Fibroblast of upper back skin (primary cell): ENCODE results near the gene TRDN.
"Not testable (repeated sequence)": the region's sequence is repeated elsewhere in the genome, so short reads cannot be mapped to it uniquely, and the experiment has no call there.

ENCODE experiments used
- DNase-seq: peaks from one replicate; pipeline ENCODE4 v3.0.0-alpha.2; 2013

The TRDN gene

DNA sequence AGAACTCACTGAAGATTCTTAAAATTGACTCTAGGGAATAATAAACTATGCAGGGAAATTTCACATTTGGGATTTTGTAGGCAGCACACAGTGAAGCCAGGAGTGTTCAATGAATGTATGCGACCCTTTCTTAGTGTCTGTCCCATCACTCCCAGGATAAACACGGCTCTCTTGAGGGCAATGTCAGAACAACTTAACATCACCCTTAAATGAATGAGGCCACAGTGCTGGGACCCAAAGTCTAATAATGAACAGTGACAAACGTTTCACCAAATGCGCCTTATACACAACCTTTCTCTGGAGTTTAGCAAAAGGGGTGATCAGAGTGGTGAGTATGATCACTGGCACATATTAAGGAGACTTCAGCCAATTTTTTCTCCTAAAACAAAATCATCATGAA is 403.4 kb downstream of the TRDN start:
- no peak for DNase-seq

DNA sequence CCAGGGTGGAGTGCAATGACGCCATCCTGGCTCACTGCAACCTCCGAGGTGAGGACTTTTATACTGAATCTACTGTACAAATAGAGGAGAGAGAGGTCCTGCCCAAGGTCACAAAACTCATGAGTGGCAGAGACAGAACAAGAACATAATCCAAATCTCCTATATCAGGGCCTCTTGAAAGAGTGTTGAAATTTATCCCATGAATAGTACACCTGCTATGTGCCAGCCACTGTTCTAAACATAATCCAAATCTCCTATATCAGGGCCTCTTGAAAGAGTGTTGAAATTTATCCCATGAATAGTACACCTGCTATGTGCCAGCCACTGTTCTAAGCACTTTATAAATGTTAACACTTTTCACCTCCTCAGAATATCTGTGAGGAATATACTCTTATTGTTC is 409.0 kb downstream of the TRDN start:
- not testable (repeated sequence) for DNase-seq

DNA sequence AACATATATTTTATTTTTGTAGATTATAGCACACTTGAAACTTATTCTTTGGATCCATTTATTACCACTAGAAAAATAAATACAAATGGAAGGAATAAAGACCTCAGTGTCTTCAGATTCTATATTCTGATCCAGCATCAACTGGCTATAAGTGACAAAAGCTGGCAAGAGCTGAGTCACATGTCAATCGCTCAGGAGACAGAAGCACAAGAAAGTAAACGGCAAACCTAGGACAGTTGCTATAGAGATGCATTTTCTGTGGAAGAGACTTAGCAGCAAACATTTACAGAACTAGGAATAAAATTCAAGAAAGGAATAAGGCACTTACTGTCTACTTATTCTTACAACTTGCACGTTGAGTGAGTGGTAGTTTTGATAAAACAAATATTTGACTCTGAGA is 410.4 kb downstream of the TRDN start:
- DNase-seq: no peak

DNA sequence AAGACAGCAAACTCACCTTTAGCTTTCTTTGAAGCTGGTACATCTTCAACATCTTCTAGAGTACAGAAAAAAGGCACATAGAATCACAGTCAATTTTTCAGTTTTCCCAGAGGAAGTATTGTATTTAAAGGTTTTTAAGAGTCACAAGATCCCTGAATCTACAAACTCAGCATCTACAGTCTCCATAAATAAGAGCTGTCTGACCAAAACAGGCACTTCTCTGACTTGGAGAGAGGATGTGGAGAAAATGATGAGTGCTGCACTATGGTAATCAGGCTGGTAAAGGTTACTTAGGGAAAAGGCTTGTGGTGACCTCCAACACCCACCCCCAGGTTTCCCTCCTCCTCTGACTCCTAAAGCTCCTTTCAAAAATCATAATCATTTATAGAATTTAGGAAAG is 412.7 kb downstream of the TRDN start:
- no peak for DNase-seq

DNA sequence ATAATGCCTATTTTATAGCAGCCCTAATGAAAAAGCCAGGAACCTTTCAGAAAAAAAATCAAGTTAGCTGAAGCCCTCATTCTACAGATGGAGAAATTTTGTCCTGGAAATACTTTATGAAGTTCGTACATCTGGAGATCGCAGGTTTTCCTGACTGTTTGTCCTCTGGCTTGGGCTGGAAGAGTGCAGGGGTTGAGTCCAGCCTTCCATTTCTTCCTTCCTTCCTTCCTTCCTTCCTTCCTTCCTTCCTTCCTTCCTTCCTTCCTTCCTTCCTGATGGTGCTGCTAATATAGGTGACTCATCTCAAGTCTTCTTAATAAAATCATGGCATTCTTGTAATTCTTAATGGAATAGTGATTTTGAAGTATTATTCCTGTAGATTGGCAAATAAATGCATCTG is 413.3 kb downstream of the TRDN start:
- no peak for DNase-seq

DNA sequence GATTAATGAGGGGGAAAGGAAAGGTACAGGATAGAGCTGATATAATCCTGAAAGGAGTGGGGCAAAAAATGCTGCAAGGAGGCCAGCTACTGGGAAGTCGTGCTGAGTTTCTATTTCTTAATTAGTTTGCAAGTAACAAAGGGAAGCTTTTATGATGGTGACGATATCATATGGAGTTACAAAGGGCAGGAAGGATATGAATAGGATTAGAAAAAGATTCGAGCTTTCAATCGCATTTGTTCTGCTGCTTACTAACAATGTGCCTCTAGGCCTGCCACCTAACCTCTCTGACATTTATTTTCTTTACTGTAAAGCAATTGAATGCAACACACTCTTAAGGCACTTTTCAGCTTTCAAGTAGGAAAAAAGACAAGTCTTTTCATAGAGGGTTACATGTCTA is 421.5 kb downstream of the TRDN start:
- DNase-seq: no peak

DNA sequence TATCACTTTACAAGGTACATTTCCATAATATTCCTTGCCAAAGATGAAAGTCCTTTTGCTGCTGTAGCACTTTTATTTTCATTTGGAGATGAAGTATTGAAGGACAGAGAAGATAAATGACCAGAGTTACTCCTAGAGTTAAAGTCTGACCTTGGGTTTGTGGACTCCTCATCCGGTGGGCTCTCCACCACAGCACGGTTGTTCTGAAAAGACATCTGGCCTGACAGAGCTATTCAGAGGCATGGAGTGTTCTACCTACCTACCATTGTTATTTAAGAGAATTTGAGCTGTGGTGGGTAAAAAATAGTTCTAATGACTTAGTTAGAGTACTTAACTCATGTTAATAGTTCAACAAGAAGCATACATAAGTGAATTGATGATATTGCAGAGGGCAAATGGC is 422.3 kb downstream of the TRDN start:
- DNase-seq: no peak

DNA sequence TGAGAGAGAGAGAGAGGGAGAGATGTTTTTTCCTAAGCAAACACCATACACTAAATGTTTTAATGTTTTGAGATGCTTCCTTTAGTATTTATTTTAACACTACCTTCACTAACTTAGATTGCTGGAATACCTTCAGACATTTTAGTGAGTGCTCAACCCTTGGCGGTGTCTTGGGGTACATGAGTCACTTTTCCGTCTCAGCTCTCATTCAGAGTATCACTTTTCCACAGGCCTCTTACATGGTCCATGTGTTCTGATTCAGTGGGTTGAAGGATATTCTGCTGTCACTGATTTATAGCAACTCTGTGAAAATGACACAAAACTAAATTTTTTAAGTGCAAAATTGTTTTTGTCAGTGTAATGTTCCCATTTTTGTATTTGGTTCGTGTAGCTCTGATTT is 422.8 kb downstream of the TRDN start:
- DNase-seq: no peak

DNA sequence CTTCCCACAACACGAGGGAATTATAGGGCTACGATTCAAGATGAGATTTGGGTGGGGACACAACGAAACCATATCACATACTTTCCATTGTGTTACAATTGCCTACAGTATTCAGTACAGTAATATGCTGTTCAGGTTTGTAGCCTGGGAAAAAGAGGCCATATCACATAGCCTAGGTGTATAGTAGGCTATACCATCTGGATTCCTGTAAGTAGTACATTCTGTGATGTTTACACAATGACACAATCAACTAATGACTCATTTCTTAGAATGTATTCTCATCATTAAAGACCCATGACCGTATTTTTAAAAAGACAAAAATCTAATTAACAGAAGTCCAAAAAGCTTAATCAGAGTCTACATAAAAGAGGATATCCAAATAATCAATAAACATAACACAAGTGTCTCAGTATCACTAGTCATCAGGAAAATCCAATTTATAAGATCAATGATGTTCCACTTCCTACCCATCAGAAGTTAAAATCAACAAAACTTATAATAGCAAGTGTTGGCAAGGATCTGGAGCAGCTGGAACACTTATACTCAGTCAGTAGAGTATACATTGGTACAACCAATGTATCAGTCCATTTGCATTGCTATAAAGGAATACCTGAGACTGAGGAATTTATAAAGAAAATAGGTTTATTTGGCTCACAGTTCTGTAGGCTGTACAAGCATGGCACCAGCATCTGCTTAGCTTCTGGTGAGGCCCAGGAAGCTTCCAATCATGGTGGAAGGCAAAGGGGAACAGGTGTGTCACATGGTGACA is 424.8 kb downstream of the TRDN start:
- DNase-seq: no peak

DNA sequence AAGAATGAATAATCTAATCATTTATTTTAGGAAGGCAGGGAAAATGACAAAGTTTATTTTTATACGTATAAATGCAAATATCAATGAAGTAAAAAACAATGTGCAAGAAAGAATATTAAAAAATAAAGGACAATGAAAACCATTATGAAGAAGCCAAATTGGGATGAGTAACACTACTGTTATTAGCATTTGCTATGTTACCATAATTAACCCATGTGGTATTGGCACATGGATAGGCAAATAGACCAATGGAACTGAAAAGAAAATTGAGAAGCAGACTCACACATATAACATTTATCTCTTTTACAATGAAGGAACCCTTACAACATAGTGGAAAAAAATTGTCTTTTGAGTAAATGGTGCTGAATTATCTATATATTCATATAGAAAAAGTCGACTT is 426.1 kb downstream of the TRDN start:
- no peak for DNase-seq

DNA sequence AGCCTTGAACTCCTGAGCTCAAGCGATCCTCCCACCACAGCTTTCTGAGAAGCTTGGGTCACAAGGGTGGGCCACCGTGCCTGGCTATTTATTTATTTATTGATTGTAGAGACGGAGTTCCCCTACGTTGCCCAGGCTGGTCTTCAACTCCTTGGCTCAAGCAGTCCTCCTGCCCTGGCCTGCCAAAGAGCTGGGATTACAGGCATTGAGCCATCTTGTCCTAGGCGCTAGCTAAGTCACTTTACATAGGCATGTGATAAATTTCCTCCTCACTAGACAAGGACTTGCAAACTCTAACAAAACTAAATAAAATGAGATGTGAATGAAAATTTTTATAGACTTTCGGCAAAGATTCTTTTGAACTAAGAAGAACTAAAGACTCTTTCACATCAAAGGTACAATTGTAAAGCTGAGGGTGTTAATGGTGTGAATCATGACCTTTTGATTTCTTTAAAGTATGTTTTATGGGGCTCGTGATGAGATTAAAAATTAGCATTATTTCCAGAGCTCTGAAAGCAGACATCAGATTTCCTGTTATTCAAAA is 428.7 kb downstream of the TRDN start:
- no peak for DNase-seq

DNA sequence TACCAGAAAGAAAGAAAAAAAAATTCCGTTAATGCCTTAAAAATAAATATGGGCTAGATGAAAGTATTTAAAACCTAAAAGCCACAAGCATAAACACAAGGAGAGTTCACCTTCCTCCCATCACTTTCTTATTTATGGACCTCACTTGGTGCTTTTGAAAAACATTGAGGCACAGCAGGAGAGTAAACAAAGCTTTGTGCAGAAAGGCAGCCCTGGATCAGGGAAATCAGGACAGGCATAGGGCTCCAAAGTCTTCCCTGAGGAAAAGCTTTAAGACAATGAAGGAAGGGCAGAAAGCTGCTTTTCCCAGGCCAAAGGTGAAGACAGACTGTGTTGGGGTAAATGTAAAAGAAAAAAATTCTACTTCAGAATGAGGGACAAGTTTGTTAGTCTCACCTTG is 432.8 kb downstream of the TRDN start:
- no peak for DNase-seq

DNA sequence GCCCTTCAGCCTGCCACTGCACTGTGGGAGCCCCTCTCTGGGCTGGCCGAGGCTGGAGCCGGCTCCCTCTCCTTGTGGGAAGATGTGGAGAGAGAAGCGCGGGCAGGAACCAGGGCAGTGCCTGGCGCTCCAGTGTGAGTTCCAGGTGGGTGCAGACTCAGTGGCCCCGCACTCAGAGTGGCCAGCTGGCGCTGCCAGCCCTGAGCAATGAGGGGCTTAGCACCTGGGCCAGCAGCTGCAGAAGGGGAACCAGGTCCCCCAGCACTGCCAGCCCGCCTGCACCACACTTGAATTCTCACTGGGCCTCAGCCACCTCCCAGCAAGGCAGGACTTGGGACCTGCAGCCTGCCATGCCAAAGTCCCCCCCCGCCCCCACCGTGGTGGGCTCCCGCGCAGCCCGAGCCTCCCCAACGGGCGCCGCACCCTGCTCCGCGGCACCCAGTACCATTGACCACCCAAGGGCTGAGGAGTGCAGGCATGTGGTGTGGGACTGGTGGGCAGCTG is 434.8 kb downstream of the TRDN start:
- DNase-seq: no peak

DNA sequence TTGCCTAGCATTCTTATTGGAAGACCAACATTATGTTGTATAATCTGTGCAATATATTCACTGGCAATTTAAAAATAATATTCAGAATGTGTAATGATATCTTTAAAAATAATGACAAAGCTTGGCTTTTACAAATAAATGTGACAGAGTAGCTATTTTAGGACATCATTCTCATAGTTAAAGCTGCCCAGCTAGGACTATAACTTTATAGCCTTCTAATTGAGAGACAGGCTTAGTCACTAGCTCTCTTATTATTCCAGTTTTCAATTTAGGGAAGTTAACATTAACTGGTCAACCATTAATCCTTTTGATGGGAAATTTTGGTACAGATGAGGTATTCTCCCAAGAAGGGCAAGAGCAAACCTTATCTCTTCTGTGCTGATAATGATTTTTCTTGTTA is 443.5 kb downstream of the TRDN start:
- no peak for DNase-seq

DNA sequence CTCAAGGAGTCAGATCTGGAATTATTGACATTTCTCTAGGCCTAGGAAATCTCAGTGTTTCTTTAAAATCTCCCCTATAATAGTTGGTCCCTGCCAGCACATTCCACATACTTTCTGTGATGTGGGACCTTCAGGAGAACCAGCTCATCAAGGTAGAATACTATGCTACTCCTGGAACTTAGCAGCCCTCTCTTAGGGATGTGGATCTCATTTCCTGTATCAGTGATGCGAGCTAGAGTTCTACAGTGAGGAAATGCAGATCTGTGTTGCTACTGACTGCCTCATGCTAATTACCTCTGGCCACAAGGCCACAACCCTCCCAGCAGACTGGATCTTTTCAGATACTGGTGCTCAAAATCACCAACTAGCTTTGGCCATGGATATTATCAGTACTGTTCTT is 446.9 kb downstream of the TRDN start:
- no peak for DNase-seq

DNA sequence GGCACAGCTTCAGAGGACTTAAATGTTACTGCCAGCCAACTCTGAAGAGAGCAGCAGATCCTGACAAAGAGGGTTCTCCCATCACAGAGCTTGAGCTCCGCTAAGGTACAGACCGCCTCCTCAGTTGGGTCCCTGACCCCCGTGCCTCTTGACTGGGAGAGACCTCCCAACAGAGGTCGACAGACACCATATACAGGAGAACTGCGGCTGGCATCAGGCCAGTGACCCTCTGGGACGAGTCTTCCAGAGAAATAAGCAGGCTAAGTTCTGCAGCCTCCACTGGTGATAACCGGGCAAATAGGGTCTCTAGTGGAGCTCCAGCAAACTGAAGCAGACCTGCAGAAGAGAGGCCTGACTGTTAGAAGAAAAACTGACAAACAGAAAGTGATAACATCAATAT is 453.8 kb downstream of the TRDN start:
- no peak for DNase-seq

DNA sequence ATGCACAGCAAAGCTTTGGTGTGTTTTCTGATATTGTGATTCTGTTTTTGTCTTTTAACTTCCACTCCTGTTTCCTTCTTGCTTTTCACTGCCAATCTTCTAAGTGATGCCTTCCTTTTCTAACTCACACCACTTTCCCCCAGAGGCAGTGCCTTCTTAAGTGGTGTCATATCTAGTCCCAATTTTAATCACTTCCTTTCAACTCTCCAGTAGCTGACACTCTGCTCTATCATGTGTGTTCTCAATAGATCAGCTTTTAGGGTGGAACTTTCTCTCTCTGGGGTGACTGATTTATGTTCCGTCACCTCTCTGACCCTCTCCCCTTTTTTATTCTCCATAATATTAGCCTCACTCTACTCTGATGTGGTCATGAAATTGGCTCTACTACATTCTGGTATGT is 460.0 kb downstream of the TRDN start:
- no peak for DNase-seq

DNA sequence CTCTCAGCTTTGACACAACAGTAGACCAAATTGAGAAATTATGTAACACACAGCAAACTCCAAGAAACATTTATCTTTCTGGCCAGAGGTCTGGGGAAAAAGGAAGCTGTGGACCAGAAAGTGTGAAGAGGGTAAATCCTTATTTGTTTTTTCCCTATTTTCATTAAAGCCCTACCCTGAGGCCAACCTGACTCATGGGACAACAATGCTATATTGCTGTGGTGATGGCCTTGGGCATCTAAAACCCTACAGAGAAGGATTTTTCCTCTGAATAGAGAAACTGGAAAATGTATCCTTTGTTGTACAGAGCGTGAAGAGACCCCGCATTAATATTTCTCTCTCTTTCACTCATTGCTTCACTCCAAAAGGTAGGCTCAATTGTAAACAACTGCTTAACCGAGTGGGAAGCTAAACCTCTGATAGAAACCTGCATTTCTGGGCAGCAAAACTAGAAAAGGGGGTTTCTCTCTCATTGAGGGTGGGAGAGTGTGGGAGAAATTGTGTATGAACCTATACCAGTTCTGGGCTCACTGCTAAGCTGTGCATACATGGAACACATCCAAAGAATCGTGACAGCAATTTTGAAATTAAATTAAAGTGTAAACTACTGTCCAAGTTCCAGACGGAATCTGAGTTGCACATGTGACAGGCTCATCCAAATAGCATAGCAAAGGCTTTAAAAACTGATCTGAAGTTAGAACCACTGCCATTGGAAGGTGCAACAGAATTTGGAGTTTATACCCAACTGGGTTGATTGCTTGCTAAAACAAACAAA is 465.2 kb downstream of the TRDN start:
- no peak for DNase-seq

DNA sequence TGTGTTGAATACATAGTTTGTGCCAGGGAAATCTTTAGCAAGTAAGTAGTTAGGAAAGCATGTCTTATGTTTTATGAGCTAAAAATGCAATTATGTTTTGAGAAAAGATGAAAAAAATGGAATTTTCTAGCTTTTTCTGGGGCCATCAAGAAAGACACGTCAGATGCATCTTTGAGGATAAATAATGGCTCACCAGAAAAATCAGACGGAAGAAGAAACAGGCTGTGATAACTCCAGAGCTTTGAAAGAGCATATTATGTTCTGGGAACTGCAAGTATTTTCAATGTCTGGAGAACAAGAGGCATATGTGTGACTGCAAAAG is 467.0 kb downstream of the TRDN start:
- no peak for DNase-seq

DNA sequence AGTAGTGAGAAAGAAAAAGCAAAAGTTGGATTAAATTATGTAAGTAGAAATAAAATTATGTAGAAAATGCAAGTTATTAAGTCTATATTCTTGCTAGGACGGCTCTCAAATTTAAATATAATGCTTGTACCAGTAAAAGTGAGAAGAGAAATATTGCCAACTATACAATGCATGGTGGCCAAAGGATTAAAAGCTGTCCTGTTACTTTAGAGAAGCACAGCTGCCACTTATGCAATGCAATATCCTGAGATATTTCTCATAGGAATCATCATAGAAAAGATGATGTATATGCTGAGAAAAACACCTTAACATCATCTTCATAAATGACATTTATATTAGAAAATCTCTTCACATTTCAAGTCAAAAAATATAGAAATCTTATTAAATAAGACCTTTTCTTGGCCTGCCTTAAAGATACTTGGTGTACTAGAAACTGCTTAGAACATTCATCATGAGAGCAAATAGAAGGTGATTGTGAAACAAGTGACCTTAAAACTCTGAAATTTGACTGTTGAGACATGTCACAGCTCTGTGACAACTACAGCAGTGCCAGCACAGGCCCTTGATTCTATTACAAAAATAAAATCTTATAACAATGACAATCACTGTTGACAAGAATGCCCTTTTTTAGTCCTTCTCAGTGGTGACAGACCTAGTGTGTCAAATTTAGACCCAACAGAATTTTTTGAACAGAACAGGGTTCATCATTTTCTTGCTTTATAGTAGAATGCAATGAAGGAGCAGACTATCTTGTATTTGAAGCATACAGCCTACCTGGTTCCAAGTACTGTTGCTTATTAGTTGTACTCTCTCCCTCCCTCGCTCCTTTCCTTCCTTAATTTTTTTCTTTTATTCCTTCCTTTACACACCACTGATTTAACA is 467.6 kb downstream of the TRDN start:
- DNase-seq: no peak

DNA sequence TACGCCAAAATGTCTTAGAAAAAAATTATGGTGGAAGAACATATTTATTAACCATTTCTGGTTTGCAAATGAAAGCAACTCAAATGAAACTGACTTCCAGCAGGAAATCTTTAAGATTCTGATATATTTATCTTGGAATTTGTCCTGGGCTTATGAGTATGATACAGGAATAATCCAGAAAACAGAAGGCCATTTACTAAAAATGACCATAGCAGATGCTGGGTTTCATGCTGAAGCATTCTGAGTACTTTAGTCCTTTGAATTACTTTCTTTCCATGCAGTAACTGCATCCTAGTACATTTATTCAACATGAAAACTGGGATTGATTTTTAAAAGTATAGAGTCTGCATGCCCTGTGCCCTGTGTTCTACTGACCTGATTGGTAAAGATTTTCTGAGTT is 468.3 kb downstream of the TRDN start:
- no peak for DNase-seq
